K562 (cell line): Measurements from ENCODE around the gene RAB26. TPM values are rescaled to one million over a fixed set of nuclear protein-coding genes. Genes with fewer than 3 reads are reported as not detected.
A peak's percentile ranks its signal among the peaks of the same experiment; 100 is the strongest.

ENCODE experiments used
- ARNT ChIP-seq, 2 experiments: fragments of 450-650 bp; IDR thresholded peaks; 2 replicates each; pipeline ENCODE4 v1.6.1; 2016; ENCODE audit warnings: mild to moderate bottlenecking in 1 of 2
- ATF7 ChIP-seq: fragments of 450-650 bp; IDR thresholded peaks from 2 replicates; pipeline ENCODE4 v1.7.1; 2014; ENCODE audit warnings: mild to moderate bottlenecking, moderate library complexity
- BCOR ChIP-seq: fragments of 450-650 bp; IDR thresholded peaks from 2 replicates; pipeline ENCODE4 v1.6.1; 2016
- CAMTA2 ChIP-seq: fragments of 250-450 bp; sonication (Bioruptor Pico); conservative IDR thresholded peaks from 2 replicates; pipeline ENCODE4 v1.5.1; 2022
- E2F5 ChIP-seq: sonication (generic); formaldehyde crosslinking; IDR thresholded peaks from 2 replicates; pipeline ENCODE4 v1.8.0; 2022; ENCODE audit warnings: mild to moderate bottlenecking, missing genetic modification reagents
- ELF2 ChIP-seq: fragments of 250-450 bp; sonication (Bioruptor Pico); IDR thresholded peaks from 2 replicates; pipeline ENCODE4 v1.5.0; 2021; ENCODE audit warnings: mild to moderate bottlenecking
- FOS ChIP-seq: IDR thresholded peaks from 3 replicates; pipeline ENCODE4 v1.6.1; 2011; ENCODE audit not compliant: insufficient read length; ENCODE audit errors: extremely low read depth
- FOXJ2 ChIP-seq: fragments of 200-800 bp; sonication (Bioruptor generic); IDR thresholded peaks from 2 replicates; pipeline ENCODE4 v1.6.1; 2016; ENCODE audit warnings: missing genetic modification characterization, missing compliant biosample characterization
- HMG20A ChIP-seq: fragments of 450-650 bp; formaldehyde crosslinking; conservative IDR thresholded peaks from 2 replicates; pipeline ENCODE4 v1.4.0; 2020; ENCODE audit warnings: mild to moderate bottlenecking, mixed read lengths
- PHB2 ChIP-seq: fragments of 450-650 bp; IDR thresholded peaks from 2 replicates; pipeline ENCODE4 v1.6.1; 2017; ENCODE audit warnings: low read depth
- POLR2AphosphoS5 ChIP-seq: IDR thresholded peaks from 2 replicates; pipeline ENCODE4 v1.6.1; 2011; ENCODE audit warnings: mild to moderate bottlenecking, low read depth, low read length, moderate library complexity; ENCODE audit not compliant: control insufficient read depth, insufficient read depth
- SRSF7 ChIP-seq: fragments of 200-400 bp; formaldehyde crosslinking; optimal IDR thresholded peaks from 2 replicates; pipeline ENCODE3; 2017; ENCODE audit warnings: mild to moderate bottlenecking, low read depth, low read length
- STAT5A ChIP-seq: IDR thresholded peaks from 2 replicates; pipeline ENCODE4 v1.6.1; 2012; ENCODE audit warnings: low read length, inconsistent platforms, borderline replicate concordance
- STAT5B ChIP-seq: fragments of 250-450 bp; sonication (Bioruptor Pico); IDR thresholded peaks from 2 replicates; pipeline ENCODE4 v1.8.0; 2021; ENCODE audit warnings: mild to moderate bottlenecking, inconsistent platforms
- TEAD1 ChIP-seq, 2 experiments: fragments of 450-650 bp in 1 of 2; sonication (generic) in 1 of 2; formaldehyde crosslinking; IDR thresholded peaks; 2 replicates each; pipeline versions ENCODE4 v1.4.0 to v1.8.0; 2020 to 2022; ENCODE audit warnings: mild to moderate bottlenecking in 2 of 2, missing genetic modification reagents in 1 of 2
- UBTF ChIP-seq, 2 experiments: IDR thresholded peaks; 2 replicates each; pipeline ENCODE4 v1.6.1; 2012; ENCODE audit warnings: improper control_type of control experiment in 2 of 2, low read depth in 2 of 2, low read length in 2 of 2, borderline replicate concordance in 1 of 2
- ZBTB1 ChIP-seq: sonication (generic); formaldehyde crosslinking; IDR thresholded peaks from 2 replicates; pipeline ENCODE4 v1.8.1; 2023; ENCODE audit warnings: missing genetic modification reagents, low read depth, mild to moderate bottlenecking, borderline replicate concordance
- ZHX1 ChIP-seq: fragments of 150-350 bp; conservative IDR thresholded peaks from 2 replicates; pipeline ENCODE4 v1.6.1; 2014; ENCODE audit warnings: low read length
- ZNF518B ChIP-seq: fragments of 250-450 bp; sonication (Bioruptor Pico); IDR thresholded peaks from 2 replicates; pipeline ENCODE4 v1.5.0; 2021; ENCODE audit warnings: mild to moderate bottlenecking, moderate library complexity
- polyA plus RNA-seq, 8 experiments: library from polyadenylated mRNA; depleted of rRNA in 4 of 8; stranded (reverse) in 5 of 8; unstranded in 3 of 8; fragments of >200 nt; fragmentation: Nextera tagmentation in 2 of 8; fragmentation: Illumina TruSeq in 1 of 8; extraction: Ambion mirVana in 2 of 8; extraction: Trizol in 1 of 8; gene quantifications; 2 replicates each; pipeline versions ENCODE4 v1.2.1 to v1.2.3, GENCODE V29; 2011 to 2014; ENCODE audit warnings: inconsistent platforms in 1 of 8, missing spikeins in 1 of 8
- total RNA-seq, 7 experiments: library from RNA; depleted of rRNA in 6 of 7; stranded (reverse); fragments of >200 nt in 6 of 7; fragmentation: Illumina TruSeq in 2 of 7; extraction: Trizol in 2 of 7; gene quantifications; 2 replicates each; pipeline versions ENCODE4 v1.2.1 to v1.2.3, GENCODE V29; 2011 to 2021; ENCODE audit warnings: low replicate concordance in 1 of 7

The RAB26 gene
- total and polyA plus RNA-seq, 9 of the 15 experiments (the other 6 are each of a cell fraction or from before 2014, with no cell fraction given) = 0.25 to 6.1 (median 2.1) TPM

GRCh38 chr16:2152695-2153506 lies 4.5 kb downstream of the RAB26 start (continued):
- TF ChIP-seq ZNF518B = no peak
- TF ChIP-seq ELF2 (CRISPR knock-in tag) = no peak
- no peak; the same call in 1 of the 2 replicates for TF ChIP-seq STAT5A
- TF ChIP-seq SRSF7 = no peak
- no peak for TF ChIP-seq E2F5 (CRISPR knock-in tag)
- 0 out of 4 replicates have a peak, but pooled peaks of 1 of the 2 experiments have one; percentile 7 for TF ChIP-seq TEAD1 (CRISPR knock-in tag; IDR thresholded peaks at IDR 0.05)
- TF ChIP-seq CAMTA2 (CRISPR knock-in tag) = no peak
- no peak for TF ChIP-seq FOXJ2
- no peak for TF ChIP-seq UBTF (IDR thresholded peaks at IDR 0.05; ENCODE audit: borderline replicate concordance in 1 of 2, low read depth in 2 of 2, low read length in 2 of 2)
- TF ChIP-seq FOS = no peak
- no peak; the same call in 1 of the 2 replicates for TF ChIP-seq ZBTB1 (CRISPR knock-in tag)
- TF ChIP-seq BCOR = no peak
- no peak for TF ChIP-seq HMG20A (CRISPR knock-in tag)
- TF ChIP-seq POLR2AphosphoS5 = peak; percentile 40; the same call in 1 of the 2 replicates
- TF ChIP-seq PHB2 = no peak
- no peak for TF ChIP-seq ATF7
- TF ChIP-seq ZHX1 = no peak
- no peak for TF ChIP-seq STAT5B
- no peak for TF ChIP-seq ARNT (IDR thresholded peaks at IDR 0.05)
